Lower leg skin (tissue), 4 donors: ENCODE measurements around the gene KASH5. TPM values are rescaled to one million over a fixed set of nuclear protein-coding genes. Genes with fewer than 3 reads are reported as not detected.

Experiments used
- DNase-seq, 2 donors: peaks; one replicate each; pipeline ENCODE4 v3.0.0-alpha.2; 2019; ENCODE audit warnings: low spot score in 2 of 2
- H3K4me3 ChIP-seq: fragments of 200-600 bp; sonication (generic); 2 replicates; pipeline ENCODE4 v1.5.1; 2017; ENCODE audit warnings: mild to moderate bottlenecking, low read depth; ENCODE audit not compliant: poor library complexity, severe bottlenecking
- POLR2A ChIP-seq, 2 donors: fragments of 450-650 bp; IDR thresholded peaks; one replicate each; pipeline ENCODE4 v1.6.1; 2016 to 2017; ENCODE audit warnings: antibody characterized with exemption in 2 of 2, mild to moderate bottlenecking in 1 of 2, moderate library complexity in 1 of 2
- WGBS, 2 donors: methylation state at CpG; one replicate each; pipeline ENCODE4 v1.1.5; 2018; 5-methylcytosine and 5-hydroxymethylcytosine counted together
- intact Hi-C: fragments of 100-400 bp; cut with DNase I; formaldehyde crosslinking; loops from one replicate; pipeline ENCODE4 v1.15.0; 2023; ENCODE audit warnings: low total_unique reads
- total RNA-seq, 4 donors: library from RNA; depleted of rRNA; stranded (reverse); fragments of >200 nt; gene quantifications; one replicate each; pipeline ENCODE4 v1.1.0, GENCODE V29; 2016
- TF ChIP-seq, protein P1 (sequence below), 3 donors: fragments of 450-650 bp; IDR thresholded peaks; one replicate each; pipeline ENCODE4 v1.5.1; 2016; ENCODE audit warnings: antibody characterized with exemption in 3 of 3, mild to moderate bottlenecking in 3 of 3, moderate library complexity in 2 of 3

Gene KASH5
- total RNA-seq, 4 donors from 2014 or later: not detected

DNA sequence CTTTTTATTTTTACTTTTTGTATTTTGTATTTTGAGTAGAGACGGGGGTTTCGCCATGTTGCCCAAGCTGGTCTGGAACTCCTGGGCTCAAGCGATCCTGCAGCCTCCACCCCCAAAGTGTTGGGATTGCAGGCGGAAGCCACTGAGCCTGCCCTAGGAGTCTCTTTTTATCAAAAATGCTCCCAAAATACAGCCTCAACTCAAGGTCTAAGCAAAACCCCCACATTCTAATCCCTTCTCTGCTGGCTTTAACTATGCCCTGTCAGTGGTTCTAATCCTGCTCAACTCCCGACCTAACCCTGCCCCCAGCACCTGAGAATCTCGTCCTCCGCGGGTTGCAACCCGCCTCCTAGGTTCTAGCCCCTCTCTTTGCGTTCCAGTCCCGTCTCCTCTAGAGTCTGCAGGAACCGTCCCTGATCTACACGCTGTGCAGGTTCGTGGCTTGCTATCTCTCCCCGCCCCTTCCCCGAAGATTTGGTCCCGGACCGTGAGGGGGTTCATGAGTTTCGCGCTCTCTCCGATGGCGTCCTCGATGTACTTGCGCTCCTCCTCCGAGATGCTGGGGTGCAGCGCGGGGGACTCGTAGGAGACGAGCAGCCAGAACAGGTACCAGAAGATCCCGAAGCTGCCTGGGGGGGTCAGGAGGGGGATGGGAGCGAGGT lies 45.3 kb downstream of the KASH5 start:
- TF ChIP-seq, protein P1, sequence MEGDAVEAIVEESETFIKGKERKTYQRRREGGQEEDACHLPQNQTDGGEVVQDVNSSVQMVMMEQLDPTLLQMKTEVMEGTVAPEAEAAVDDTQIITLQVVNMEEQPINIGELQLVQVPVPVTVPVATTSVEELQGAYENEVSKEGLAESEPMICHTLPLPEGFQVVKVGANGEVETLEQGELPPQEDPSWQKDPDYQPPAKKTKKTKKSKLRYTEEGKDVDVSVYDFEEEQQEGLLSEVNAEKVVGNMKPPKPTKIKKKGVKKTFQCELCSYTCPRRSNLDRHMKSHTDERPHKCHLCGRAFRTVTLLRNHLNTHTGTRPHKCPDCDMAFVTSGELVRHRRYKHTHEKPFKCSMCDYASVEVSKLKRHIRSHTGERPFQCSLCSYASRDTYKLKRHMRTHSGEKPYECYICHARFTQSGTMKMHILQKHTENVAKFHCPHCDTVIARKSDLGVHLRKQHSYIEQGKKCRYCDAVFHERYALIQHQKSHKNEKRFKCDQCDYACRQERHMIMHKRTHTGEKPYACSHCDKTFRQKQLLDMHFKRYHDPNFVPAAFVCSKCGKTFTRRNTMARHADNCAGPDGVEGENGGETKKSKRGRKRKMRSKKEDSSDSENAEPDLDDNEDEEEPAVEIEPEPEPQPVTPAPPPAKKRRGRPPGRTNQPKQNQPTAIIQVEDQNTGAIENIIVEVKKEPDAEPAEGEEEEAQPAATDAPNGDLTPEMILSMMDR (IDR thresholded peaks at IDR 0.05): no peak
- no peak for TF ChIP-seq POLR2A (IDR thresholded peaks at IDR 0.05)
- no peak for DNase-seq
- 25 to 44% methylated on average over 31 of the region's 31 CpGs for WGBS, 2 donors
- no peak overlapping the region for H3K4me3 ChIP-seq
- intact Hi-C loops: no loop called here

DNA sequence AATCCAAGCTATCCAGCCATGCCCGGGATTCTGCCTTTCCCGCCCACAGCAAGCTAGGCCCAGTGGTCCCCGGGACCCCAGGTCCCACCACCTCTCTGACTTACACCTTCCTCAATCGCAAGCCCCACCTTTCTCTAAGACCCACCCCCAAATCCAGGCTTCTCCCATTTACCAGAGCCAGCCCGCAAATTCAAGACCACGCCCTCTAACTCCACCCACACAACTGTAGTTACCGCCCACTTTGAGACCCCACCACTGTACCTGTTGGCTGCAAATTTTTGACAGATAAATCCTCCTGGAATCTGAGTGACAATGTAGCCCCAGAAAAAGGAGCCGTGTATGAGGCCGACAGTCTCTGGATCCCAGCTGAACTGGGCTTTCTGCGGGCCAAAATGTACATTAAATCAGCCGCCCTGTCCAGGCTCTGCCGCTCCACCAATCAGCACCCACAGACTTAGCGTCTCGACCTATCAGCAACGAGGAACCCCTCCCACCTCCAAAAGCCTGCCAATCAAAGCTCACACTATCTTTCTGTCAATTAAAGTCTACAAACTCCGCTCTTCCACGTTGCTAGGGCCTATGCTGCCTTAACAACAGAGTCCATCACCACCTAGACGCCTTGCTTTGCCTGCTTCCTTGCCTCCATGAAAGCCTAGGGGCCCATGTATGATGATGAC lies 47.0 kb downstream of the KASH5 start:
- TF ChIP-seq, protein P1 (IDR thresholded peaks at IDR 0.05): no peak
- WGBS, 2 donors: 89 to 93% methylated on average over 18 of the region's 18 CpGs
- intact Hi-C loops: loop anchor here (5.0 kb wide), 1 partner anchor 43 kb away; no protein-coding TSS in a partner anchor
- no peak overlapping the region for H3K4me3 ChIP-seq
- no peak for DNase-seq

DNA sequence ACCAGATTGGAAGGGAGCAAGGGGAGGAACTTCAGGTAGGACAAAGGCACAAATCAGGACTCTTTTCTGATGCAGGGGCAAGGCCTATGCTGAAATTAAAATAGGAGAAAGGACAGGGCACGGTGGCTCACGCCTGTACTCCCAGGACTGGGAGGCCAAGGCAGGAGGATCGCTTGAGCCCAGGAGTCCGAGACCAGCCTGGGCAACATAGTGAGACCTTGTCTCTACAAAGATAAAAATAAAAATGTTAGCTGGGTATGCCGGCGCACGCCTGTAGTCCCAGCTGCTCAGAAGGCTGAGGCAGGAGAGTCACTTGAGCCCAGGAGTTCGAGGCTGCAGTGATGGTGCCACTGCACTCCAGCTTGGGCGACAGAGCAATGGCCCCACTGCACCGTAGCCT lies 47.6 kb downstream of the KASH5 start:
- TF ChIP-seq, protein P1 (IDR thresholded peaks at IDR 0.05): no peak
- whole genome bisulfite sequencing, 2 donors: 88 to 91% methylated on average over 10 of the region's 10 CpGs
- H3K4me3 ChIP-seq: no peak overlapping the region
- intact Hi-C loops: loop anchor here (5.0 kb wide), 1 partner anchor 43 kb away; no protein-coding TSS in a partner anchor
- DNase-seq: no peak

DNA sequence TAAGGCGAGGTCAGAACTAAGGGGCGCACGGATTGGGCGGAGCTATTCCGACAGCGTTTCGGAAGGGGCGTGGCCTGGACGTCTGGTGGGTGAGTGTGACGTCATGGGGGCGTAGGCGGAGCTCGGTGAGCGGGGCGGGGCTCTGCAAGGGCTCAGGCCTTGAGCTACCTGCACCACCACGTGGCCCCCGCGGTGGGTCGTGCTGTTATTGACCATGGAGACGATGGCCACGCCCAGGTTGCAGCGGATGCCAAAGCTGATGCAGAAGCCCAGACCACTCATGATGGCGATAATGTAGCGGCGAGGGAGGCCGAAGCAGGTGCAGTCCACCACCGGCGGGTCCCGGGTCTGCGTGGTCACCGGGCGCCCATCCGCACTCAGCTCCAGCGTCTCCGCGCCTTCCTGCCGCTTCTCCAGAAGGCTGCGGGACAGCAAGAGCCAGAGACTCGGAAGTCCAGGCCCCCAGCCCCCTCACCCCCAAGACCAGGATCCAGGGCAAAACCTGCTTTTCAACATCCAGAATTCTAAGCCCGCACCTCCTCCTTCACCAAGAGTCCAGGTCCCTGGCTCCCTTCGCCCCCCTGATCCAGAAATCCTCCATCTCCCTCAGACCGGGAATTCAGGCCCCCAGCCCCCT lies 48.5 kb downstream of the KASH5 start:
- intact Hi-C loops: loop anchor here (5.0 kb wide), 1 partner anchor 44 kb away; no protein-coding TSS in a partner anchor
- 21 to 25% methylated on average over 28 to 42 of the region's 42 CpGs for WGBS, 2 donors

DNA sequence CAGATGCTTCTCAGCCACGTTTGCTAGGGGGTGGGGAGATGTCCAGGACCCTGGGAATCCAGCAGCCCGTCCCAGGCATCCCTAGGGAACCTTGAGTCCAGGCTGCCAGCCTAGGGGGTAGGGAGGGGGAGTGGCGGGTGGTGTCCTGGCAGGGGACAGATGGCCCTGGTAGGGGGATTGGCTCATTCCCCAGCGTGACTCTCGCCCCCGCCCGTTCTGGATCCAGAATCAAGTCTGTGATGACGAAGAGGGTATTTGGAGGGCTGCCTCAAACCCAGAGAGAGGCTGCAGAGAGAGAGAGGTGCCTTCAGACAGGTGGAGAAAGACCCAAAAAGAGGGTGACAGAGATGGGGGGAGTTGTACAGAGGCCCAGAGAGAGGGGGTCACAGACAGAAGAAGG lies 49.2 kb downstream of the KASH5 start:
- 14 to 23% methylated on average over 8 of the region's 8 CpGs for WGBS, 2 donors
- TF ChIP-seq POLR2A (IDR thresholded peaks at IDR 0.05): no peak
- TF ChIP-seq, protein P1 (IDR thresholded peaks at IDR 0.05): no peak
- intact Hi-C loops: loop anchor here (5.0 kb wide), 1 partner anchor 45 kb away; no protein-coding TSS in a partner anchor
- H3K4me3 ChIP-seq: no peak overlapping the region
- no peak for DNase-seq

More for the DNA sequence above, 48.5 kb downstream of the KASH5 start:
- no peak for DNase-seq
- TF ChIP-seq POLR2A (IDR thresholded peaks at IDR 0.05): no peak
- TF ChIP-seq, protein P1 (IDR thresholded peaks at IDR 0.05): no peak
- no peak overlapping the region for H3K4me3 ChIP-seq
